ENCODE measurements around the gene ABI3BP. TPM values are rescaled to one million over a fixed set of nuclear protein-coding genes. Genes with fewer than 3 reads are reported as not detected.

The ABI3BP gene
- total and polyA plus RNA-seq, 10 of the 15 experiments (the other 5 are each of a cell fraction or from before 2014, with no cell fraction given), result 0.03 to 0.42 (median 0.11) TPM; not detected in 4

DNA sequence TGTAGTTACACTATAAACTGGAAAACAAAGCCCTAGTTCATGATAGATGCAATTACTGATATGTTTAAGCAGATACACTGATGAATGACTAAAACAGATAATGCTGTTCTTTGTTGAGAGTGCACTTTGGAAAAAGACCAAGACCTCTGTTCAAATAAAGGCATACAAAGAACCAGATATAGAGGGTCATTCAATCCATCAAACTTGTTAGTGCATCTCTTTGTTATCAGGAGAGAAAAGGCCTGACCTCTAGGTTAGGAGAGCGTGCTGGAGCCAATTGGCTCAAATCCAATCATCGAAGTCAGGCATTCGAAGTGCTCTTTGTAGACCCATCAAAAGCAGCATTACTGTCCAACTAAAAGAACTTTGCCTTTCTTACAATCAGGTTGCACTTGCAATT is 159.7 kb downstream of the ABI3BP start:
- ATAC-seq (no peak), DNase-seq (ENCODE audit: low read depth, low spot score) (no peak), FAIRE-seq (no peak)
- RAD21 ChIA-PET (ENCODE audit: unreplicated experiment), result no interaction called here
- BruUV-seq (replicated peaks), result no TSS peak
- H3K4me2 ChIP-seq (ENCODE audit: control insufficient read depth, insufficient read depth), result no peak overlapping the region
- no peaks in the 10 kb centered on the region for H4K20me1 ChIP-seq (ENCODE audit: control insufficient read depth, insufficient read depth)
- in situ Hi-C loops (cut with MboI) (no loop called here), intact Hi-C loops (cut with micrococcal nuclease; ENCODE audit: unreplicated experiment) (no loop called here)
- no peaks in the 10 kb centered on the region for H3K9me3 ChIP-seq (replicated peaks; ENCODE audit: control insufficient read depth, insufficient read depth, low read length)
- SMC1A ChIA-PET (ENCODE audit: uncharacterized antibody, unreplicated experiment), result no interaction called here
- no peaks in the 10 kb centered on the region for H3K36me3 ChIP-seq (ENCODE audit: control insufficient read depth in 2 of 2, insufficient read depth in 2 of 2, low read length in 1 of 2)
- H3K27ac ChIP-seq (ENCODE audit: control insufficient read depth, insufficient read depth), result no peak overlapping the region
- no peaks in the 10 kb centered on the region for H3K4me1 ChIP-seq (ENCODE audit: control insufficient read depth, insufficient read depth, low read length)
- WGBS (ENCODE audit: insufficient coverage, insufficient replicate concordance, low lambda C conversion rate, missing lambda C conversion rate), result 56% methylated on average over 3 of the region's 3 CpGs
- no peak overlapping the region for H3K9ac ChIP-seq (ENCODE audit: control insufficient read depth, insufficient read depth, low read length)
- CTCF ChIA-PET, result no interaction called here
- H3K4me3 ChIP-seq, result no peak overlapping the region
- POLR2A ChIA-PET, result no interaction called here
- H2AFZ ChIP-seq (ENCODE audit: control insufficient read depth, low read depth, low read length), result no peak overlapping the region
- no peaks in the 10 kb centered on the region; a peak in 1 of 4 replicates for H3K27me3 ChIP-seq (replicated peaks in 1 of 2; ENCODE audit: control insufficient read depth in 2 of 2, insufficient read depth in 2 of 2, low read length in 1 of 2)
- no peaks in the 10 kb centered on the region for H3K79me2 ChIP-seq (ENCODE audit: control insufficient read depth, insufficient read depth, low read length)
- TF ChIP-seq, protein P1, sequence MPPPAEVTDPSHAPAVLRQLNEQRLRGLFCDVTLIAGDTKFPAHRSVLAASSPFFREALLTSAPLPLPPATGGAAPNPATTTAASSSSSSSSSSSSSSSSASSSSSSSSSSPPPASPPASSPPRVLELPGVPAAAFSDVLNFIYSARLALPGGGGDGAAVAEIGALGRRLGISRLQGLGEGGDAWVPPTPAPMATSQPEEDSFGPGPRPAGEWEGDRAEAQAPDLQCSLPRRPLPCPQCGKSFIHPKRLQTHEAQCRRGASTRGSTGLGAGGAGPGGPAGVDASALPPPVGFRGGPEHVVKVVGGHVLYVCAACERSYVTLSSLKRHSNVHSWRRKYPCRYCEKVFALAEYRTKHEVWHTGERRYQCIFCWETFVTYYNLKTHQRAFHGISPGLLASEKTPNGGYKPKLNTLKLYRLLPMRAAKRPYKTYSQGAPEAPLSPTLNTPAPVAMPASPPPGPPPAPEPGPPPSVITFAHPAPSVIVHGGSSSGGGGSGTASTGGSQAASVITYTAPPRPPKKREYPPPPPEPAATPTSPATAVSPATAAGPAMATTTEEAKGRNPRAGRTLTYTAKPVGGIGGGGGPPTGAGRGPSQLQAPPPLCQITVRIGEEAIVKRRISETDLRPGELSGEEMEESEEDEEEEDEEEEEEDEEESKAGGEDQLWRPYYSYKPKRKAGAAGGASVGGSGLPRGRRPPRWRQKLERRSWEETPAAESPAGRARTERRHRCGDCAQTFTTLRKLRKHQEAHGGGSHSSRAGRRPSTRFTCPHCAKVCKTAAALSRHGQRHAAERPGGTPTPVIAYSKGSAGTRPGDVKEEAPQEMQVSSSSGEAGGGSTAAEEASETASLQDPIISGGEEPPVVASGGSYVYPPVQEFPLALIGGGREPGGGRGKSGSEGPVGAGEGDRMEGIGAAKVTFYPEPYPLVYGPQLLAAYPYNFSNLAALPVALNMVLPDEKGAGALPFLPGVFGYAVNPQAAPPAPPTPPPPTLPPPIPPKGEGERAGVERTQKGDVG (CRISPR knock-in tag; IDR thresholded peaks at IDR 0.05), result no peak
- no peak for TF ChIP-seq FOXK2 (IDR thresholded peaks at IDR 0.05)
- TF ChIP-seq ZNF274 (IDR thresholded peaks at IDR 0.05; ENCODE audit: insufficient read depth, insufficient read length), result no peak
- TF ChIP-seq CBX3 (IDR thresholded peaks at IDR 0.05; ENCODE audit: borderline replicate concordance, low read depth), result no peak
- TF ChIP-seq, protein P2, sequence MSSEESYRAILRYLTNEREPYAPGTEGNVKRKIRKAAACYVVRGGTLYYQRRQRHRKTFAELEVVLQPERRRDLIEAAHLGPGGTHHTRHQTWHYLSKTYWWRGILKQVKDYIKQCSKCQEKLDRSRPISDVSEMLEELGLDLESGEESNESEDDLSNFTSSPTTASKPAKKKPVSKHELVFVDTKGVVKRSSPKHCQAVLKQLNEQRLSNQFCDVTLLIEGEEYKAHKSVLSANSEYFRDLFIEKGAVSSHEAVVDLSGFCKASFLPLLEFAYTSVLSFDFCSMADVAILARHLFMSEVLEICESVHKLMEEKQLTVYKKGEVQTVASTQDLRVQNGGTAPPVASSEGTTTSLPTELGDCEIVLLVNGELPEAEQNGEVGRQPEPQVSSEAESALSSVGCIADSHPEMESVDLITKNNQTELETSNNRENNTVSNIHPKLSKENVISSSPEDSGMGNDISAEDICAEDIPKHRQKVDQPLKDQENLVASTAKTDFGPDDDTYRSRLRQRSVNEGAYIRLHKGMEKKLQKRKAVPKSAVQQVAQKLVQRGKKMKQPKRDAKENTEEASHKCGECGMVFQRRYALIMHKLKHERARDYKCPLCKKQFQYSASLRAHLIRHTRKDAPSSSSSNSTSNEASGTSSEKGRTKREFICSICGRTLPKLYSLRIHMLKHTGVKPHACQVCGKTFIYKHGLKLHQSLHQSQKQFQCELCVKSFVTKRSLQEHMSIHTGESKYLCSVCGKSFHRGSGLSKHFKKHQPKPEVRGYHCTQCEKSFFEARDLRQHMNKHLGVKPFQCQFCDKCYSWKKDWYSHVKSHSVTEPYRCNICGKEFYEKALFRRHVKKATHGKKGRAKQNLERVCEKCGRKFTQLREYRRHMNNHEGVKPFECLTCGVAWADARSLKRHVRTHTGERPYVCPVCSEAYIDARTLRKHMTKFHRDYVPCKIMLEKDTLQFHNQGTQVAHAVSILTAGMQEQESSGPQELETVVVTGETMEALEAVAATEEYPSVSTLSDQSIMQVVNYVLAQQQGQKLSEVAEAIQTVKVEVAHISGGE (CRISPR knock-in tag; IDR thresholded peaks at IDR 0.05), result no peak
- TF ChIP-seq IRF4 (IDR thresholded peaks at IDR 0.05; ENCODE audit: low read depth, low read length), result no peak
- TF ChIP-seq CEBPB (IDR thresholded peaks at IDR 0.05; ENCODE audit: borderline replicate concordance in 1 of 2, low read depth in 2 of 2, low read length in 2 of 2), result no peak
- no peak for TF ChIP-seq SMAD5 (IDR thresholded peaks at IDR 0.05; ENCODE audit: low read depth)
- no peak for TF ChIP-seq BMI1 (IDR thresholded peaks at IDR 0.05; ENCODE audit: borderline replicate concordance)
